Measurements from ENCODE around the gene PHLDA3.
A peak's percentile ranks its signal among the peaks of the same experiment; 100 is the strongest.

PHLDA3 gene

GRCh38 chr1:201468844-201469644 lies at the start of gene PHLDA3:
PHLDA3 (minus strand) TSS chr1:201469188; CDS start chr1:201468786, 402 bp downstream.
- peak in 1 of 3 donors; percentile 34 for DNase-seq (ENCODE audit: low read depth in 2 of 3, low spot score in 1 of 3)

- DNase-seq (ENCODE audit: low read depth in 2 of 3, low spot score in 1 of 3): no peak
These were observed 49.1 kb upstream of the PHLDA3 start for GRCh38 chr1:201518071-201518470.

- DNase-seq (ENCODE audit: low read depth in 2 of 3, low spot score in 1 of 3): no peak
These were observed 48.6 kb upstream of the PHLDA3 start for GRCh38 chr1:201517631-201518030.

- no peak for DNase-seq (ENCODE audit: low read depth in 2 of 3, low spot score in 1 of 3)
These were observed 47.6 kb upstream of the PHLDA3 start for GRCh38 chr1:201516511-201517127.

GRCh38 chr1:201515895-201516294 lies 46.9 kb upstream of the PHLDA3 start:
- DNase-seq (ENCODE audit: low read depth in 2 of 3, low spot score in 1 of 3): no peak

- no peak for DNase-seq (ENCODE audit: low read depth in 2 of 3, low spot score in 1 of 3)
These were observed 46.2 kb upstream of the PHLDA3 start for GRCh38 chr1:201515062-201515750.

GRCh38 chr1:201514466-201514865 lies 45.5 kb upstream of the PHLDA3 start:
- DNase-seq (ENCODE audit: low read depth in 2 of 3, low spot score in 1 of 3): no peak

GRCh38 chr1:201513498-201514243 lies 44.7 kb upstream of the PHLDA3 start:
- DNase-seq (ENCODE audit: low read depth in 2 of 3, low spot score in 1 of 3): no peak

GRCh38 chr1:201511941-201512539 lies 43.1 kb upstream of the PHLDA3 start:
- DNase-seq (ENCODE audit: low read depth in 2 of 3, low spot score in 1 of 3): no peak

- DNase-seq (ENCODE audit: low read depth in 2 of 3, low spot score in 1 of 3): no peak
These were observed 42.5 kb upstream of the PHLDA3 start for GRCh38 chr1:201511396-201511940.

- DNase-seq (ENCODE audit: low read depth in 2 of 3, low spot score in 1 of 3): no peak
These were observed 41.7 kb upstream of the PHLDA3 start for GRCh38 chr1:201510734-201511133.

- no peak for DNase-seq (ENCODE audit: low read depth in 2 of 3, low spot score in 1 of 3)
These were observed 40.8 kb upstream of the PHLDA3 start for GRCh38 chr1:201509601-201510374.

- DNase-seq (ENCODE audit: low read depth in 2 of 3, low spot score in 1 of 3): no peak
These were observed 39.8 kb upstream of the PHLDA3 start for GRCh38 chr1:201508809-201509208.

- DNase-seq (ENCODE audit: low read depth in 2 of 3, low spot score in 1 of 3): no peak
These were observed 38.3 kb upstream of the PHLDA3 start for GRCh38 chr1:201507360-201507675.

GRCh38 chr1:201506557-201507359 lies 37.8 kb upstream of the PHLDA3 start, which contains the start of gene CSRP1:
CSRP1 (minus strand) TSS chr1:201507123; CDS start chr1:201496303, 10,820 bp downstream.
- peak; percentile 59 to 83 (median 67) for DNase-seq (ENCODE audit: low read depth in 2 of 3, low spot score in 1 of 3)

- DNase-seq (ENCODE audit: low read depth in 2 of 3, low spot score in 1 of 3): no peak
These were observed 37.1 kb upstream of the PHLDA3 start for GRCh38 chr1:201506092-201506491.

GRCh38 chr1:201505503-201505890 lies 36.5 kb upstream of the PHLDA3 start:
- DNase-seq (ENCODE audit: low read depth in 2 of 3, low spot score in 1 of 3): no peak

GRCh38 chr1:201504799-201505502 lies 36.0 kb upstream of the PHLDA3 start:
- no peak for DNase-seq (ENCODE audit: low read depth in 2 of 3, low spot score in 1 of 3)
